Gastroesophageal sphincter (tissue), 3 donors: ENCODE data around the gene POM121.
"Not testable (repeated sequence)": the region's sequence is repeated elsewhere in the genome, so short reads cannot be mapped to it uniquely, and the experiment has no call there.

Source experiments
- EP300 ChIP-seq: sonication (generic); formaldehyde crosslinking; IDR thresholded peaks from one replicate; pipeline ENCODE4 v1.6.1; 2017; ENCODE audit warnings: antibody characterized with exemption, mild to moderate bottlenecking
- POLR2A ChIP-seq, 2 donors: fragments of 450-650 bp; IDR thresholded peaks; one replicate each; pipeline ENCODE4 v1.6.1; 2017; ENCODE audit warnings: antibody characterized with exemption in 2 of 2, mild to moderate bottlenecking in 2 of 2, moderate library complexity in 1 of 2
- POLR2AphosphoS5 ChIP-seq: sonication (generic); formaldehyde crosslinking; IDR thresholded peaks from one replicate; pipeline ENCODE4 v1.6.1; 2017; ENCODE audit warnings: antibody characterized with exemption
- TF ChIP-seq, protein P1 (sequence below), 4 experiments: fragments of 200-600 bp in 2 of 4; fragments of 450-650 bp in 2 of 4; sonication (generic) in 1 of 4; IDR thresholded peaks; one replicate each; pipeline ENCODE4 v1.5.1; 2017 to 2019; ENCODE audit warnings: antibody characterized with exemption in 4 of 4, mild to moderate bottlenecking in 2 of 4, moderate library complexity in 2 of 4

DNA sequence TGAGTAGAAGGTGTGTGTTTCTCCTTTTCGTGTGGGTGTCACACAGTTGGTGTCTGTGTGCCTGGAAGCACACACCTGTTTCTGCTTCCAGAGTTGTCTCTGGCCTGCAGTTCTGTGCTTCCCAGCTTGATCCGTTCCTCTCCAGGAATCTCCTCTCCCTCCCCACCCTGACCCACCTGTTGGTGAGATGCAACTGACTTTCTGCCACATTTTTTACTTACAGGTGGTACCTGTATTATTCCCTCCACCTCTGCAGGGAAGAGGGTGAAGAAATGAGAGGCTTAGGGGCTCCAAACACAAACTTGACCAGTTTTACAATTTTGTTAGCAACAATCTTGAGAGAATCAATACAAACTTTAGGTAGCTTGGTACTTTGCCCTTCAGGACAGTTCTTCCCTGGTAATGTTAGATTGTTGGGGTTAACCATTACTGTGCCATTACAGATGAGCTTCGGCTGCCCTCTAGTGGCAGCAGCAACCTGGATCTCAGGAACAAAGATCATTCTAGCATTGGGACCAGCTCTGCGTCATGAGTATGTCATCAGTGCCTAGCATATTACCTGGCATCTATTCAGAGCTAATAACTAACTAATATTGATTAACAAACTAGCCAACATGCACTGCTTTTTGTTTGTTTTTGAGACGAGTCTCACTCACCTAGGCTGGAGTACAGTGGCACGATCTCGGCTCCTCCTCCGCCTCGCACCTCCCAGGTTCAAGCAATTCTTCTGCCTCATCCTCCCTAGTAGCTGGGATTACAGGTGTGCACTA is 10.0 kb upstream of the POM121 start:
- TF ChIP-seq, protein P1, sequence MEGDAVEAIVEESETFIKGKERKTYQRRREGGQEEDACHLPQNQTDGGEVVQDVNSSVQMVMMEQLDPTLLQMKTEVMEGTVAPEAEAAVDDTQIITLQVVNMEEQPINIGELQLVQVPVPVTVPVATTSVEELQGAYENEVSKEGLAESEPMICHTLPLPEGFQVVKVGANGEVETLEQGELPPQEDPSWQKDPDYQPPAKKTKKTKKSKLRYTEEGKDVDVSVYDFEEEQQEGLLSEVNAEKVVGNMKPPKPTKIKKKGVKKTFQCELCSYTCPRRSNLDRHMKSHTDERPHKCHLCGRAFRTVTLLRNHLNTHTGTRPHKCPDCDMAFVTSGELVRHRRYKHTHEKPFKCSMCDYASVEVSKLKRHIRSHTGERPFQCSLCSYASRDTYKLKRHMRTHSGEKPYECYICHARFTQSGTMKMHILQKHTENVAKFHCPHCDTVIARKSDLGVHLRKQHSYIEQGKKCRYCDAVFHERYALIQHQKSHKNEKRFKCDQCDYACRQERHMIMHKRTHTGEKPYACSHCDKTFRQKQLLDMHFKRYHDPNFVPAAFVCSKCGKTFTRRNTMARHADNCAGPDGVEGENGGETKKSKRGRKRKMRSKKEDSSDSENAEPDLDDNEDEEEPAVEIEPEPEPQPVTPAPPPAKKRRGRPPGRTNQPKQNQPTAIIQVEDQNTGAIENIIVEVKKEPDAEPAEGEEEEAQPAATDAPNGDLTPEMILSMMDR (IDR thresholded peaks at IDR 0.05) = peak; percentile 30 to 66 (median 64)
- TF ChIP-seq POLR2AphosphoS5; EP300; POLR2A (IDR thresholded peaks at IDR 0.05): not testable (repeated sequence)
